ENCODE data around the gene CHRND.
"Not testable (repeated sequence)": the region's sequence is repeated elsewhere in the genome, so short reads cannot be mapped to it uniquely, and the experiment has no call there.

Gene CHRND

DNA sequence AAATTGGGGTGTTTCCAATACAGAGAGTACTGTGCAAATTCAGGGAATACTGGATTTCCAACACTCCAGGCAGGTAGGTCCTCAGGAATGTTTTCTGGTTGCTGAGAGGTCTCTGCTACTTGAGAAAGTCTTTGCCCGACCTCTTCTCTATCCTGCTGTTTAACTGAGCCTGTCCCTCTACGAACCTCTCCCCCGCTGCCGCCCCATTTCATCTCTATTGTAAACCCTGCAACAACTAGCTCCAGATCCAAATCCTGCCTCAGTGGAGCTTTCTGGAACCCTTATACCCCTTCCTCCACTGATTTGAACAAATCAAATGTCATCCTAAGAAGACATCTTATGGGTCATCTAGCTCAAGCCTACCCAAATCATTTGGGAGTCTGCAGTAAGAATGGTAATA lies 25.8 kb downstream of the CHRND start:
- Histone ChIP-seq H3K27me3 (ENCODE audit: insufficient read depth, low read length) (no peaks in the 10 kb centered on the region), H3K4me3 (ENCODE audit: low read length) (peak overlapping the region; percentile 87), H2AFZ (ENCODE audit: low read depth, low read length) (no peak overlapping the region), H3K4me1 (ENCODE audit: insufficient read depth, low read length) (peaks cover 9% of the 10 kb centered on the region), H3K9me3 (ENCODE audit: low read length) (peaks cover 17% of the 10 kb centered on the region), H3K36me3 (ENCODE audit: insufficient read depth, low read length) (peaks cover 39% of the 10 kb centered on the region)

DNA sequence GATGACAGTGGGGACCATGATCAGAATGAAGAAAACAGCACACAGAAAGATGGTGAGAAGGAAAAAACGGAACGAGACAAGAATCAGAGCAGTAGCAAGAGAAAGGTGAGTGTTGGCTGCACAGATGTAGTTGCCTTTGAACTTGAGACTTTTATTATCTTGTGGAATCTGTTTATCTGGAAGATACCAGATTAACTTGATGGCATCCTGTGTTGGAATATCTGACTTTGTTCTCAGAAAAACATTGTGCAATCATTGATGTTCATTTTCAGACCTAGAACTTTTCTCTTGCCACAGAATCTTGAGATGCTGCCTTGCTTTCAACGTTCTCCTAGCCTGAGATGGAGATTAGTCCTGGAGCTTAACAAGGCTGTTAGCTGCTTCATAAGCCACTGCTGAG lies 30.5 kb downstream of the CHRND start:
- H3K36me3 ChIP-seq (ENCODE audit: insufficient read depth, low read length): peaks cover 62% of the 10 kb centered on the region
- no peaks in the 10 kb centered on the region for H3K27me3 ChIP-seq (ENCODE audit: insufficient read depth, low read length)
- peaks cover 3% of the 10 kb centered on the region for H3K9me3 ChIP-seq (ENCODE audit: low read length)
- no peak overlapping the region for H2AFZ ChIP-seq (ENCODE audit: low read depth, low read length)
- no peak overlapping the region for H3K4me3 ChIP-seq (ENCODE audit: low read length)
- peaks cover 5% of the 10 kb centered on the region for H3K4me1 ChIP-seq (ENCODE audit: insufficient read depth, low read length)

DNA sequence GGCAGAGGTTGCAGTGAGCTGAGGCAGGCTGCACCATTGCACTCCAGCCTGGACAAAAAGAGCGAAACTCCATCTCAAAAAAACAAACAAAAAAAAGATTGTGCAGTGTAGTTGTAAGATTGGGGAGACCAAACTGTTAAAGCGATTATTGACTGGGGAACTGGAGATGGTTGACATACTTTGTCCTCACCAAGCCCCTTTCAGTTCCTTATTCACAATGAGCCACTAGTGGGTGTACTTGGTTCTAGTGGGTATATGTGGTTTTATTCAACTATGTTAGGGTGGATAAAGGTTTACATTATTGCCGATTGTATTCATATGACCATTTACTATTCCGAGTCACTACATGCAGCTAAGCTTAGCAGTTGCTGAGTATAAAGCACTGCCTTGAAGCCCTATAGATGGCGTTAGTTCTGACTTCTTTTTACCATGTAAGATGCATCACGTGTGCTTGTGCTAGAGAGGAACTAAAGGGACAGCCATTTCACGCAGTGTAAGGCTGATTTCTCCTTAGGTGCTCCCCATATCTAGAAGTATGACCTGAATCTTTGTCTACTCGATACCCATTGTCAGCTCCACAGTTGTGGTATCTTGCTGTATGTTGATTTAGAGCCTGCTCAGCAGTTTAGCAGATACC lies 36.7 kb downstream of the CHRND start:
- Histone ChIP-seq H3K27me3 (ENCODE audit: insufficient read depth, low read length) (no peaks in the 10 kb centered on the region), H2AFZ (ENCODE audit: low read depth, low read length) (no peak overlapping the region), H3K36me3 (ENCODE audit: insufficient read depth, low read length) (peaks cover 83% of the 10 kb centered on the region), H3K9me3 (ENCODE audit: low read length) (no peaks in the 10 kb centered on the region), H3K4me1 (ENCODE audit: insufficient read depth, low read length) (no peaks in the 10 kb centered on the region), H3K4me3 (ENCODE audit: low read length) (no peak overlapping the region)

DNA sequence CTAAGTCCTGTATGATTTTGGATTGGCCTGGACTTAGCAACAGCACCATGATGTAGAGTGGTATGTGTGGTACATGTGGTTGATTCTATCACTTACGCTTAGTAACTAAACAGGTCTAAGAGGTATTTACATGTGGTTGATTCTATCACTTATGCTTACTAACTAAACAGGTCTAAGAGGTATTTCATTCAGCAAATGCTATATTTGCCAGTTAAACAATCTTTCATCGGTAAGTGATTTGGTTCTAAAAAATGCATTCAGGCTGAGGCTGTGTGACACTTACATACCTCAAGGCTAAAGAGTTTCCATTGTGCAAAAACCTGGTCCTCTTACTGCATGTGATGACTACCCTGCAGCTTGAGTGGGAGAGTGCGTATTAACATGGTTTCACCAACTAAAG lies 37.6 kb downstream of the CHRND start:
- no peaks in the 10 kb centered on the region for H3K27me3 ChIP-seq (ENCODE audit: insufficient read depth, low read length)
- no peaks in the 10 kb centered on the region for H3K4me1 ChIP-seq (ENCODE audit: insufficient read depth, low read length)
- peaks cover 83% of the 10 kb centered on the region for H3K36me3 ChIP-seq (ENCODE audit: insufficient read depth, low read length)
- H3K9me3 ChIP-seq (ENCODE audit: low read length): no peaks in the 10 kb centered on the region
- H3K4me3 ChIP-seq (ENCODE audit: low read length): no peak overlapping the region
- H2AFZ ChIP-seq (ENCODE audit: low read depth, low read length): no peak overlapping the region

DNA sequence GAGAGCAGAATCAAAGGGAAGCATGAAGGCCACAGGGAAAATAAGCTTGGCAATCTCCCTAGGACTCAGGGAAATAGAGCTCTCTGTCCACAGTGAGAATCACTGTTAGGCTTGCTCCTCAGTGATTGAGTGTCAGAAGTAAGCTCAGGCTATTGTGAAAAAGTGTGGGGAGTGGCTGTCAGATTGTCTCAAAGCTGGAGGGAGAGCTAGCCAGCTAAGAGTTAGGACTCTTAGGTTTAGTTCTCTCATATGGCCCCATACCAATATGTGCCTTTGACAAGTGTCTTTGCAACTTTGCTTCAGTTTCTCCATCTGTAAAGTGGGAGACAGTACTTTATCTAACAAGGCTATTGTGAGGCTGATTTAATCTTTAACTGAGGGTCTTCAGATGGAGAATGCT lies 41.8 kb downstream of the CHRND start:
- Histone ChIP-seq H3K9me3 (ENCODE audit: low read length) (no peaks in the 10 kb centered on the region), H2AFZ (ENCODE audit: low read depth, low read length) (no peak overlapping the region), H3K36me3 (ENCODE audit: insufficient read depth, low read length) (peaks cover 87% of the 10 kb centered on the region), H3K27me3 (ENCODE audit: insufficient read depth, low read length) (no peaks in the 10 kb centered on the region), H3K4me1 (ENCODE audit: insufficient read depth, low read length) (peaks cover 2% of the 10 kb centered on the region), H3K4me3 (ENCODE audit: low read length) (no peak overlapping the region)

DNA sequence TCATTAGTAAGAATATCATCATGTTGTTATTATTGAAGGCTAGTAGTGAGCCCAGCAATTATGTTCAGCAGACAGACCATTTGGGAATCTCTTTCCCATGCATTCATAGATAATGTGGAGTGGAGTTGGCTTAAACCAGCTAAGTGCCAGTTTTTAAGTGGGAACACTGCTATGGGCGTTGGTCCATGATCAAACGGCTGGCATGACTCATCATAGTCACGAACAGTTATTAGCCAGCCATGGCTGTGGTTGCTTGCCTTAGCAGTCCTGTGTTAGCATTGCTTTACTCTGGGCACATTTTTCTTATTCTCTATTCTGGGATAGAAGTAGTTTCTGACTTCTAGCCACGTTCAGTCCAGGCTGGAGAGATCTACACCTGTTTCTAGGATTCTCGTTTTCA lies 42.2 kb downstream of the CHRND start:
- H2AFZ ChIP-seq (ENCODE audit: low read depth, low read length): no peak overlapping the region
- H3K36me3 ChIP-seq (ENCODE audit: insufficient read depth, low read length): peaks cover 83% of the 10 kb centered on the region
- no peaks in the 10 kb centered on the region for H3K9me3 ChIP-seq (ENCODE audit: low read length)
- no peaks in the 10 kb centered on the region for H3K27me3 ChIP-seq (ENCODE audit: insufficient read depth, low read length)
- H3K4me3 ChIP-seq (ENCODE audit: low read length): no peak overlapping the region
- peaks cover 2% of the 10 kb centered on the region for H3K4me1 ChIP-seq (ENCODE audit: insufficient read depth, low read length)

DNA sequence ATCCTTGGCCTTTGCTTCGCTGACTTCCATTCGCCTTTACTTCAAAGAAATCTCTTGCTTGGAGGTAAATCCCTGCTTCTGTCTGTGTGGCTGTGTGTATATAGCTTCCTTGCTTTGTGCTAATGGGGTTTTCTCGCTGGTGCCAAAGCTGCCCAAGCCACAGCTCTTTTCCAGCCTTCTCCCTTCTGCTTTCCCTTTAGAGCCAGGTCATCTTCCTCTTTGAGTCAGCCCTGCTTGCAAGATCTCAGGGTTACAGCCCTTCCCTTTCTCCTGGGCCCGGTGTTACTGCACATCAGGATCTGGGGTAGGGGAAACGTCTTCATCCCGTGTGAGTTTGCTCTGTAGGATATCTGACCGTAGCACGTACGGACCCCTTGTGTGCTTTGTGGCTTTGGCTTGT lies 43.6 kb downstream of the CHRND start:
- H3K27me3 ChIP-seq (ENCODE audit: insufficient read depth, low read length): no peaks in the 10 kb centered on the region
- peaks cover 7% of the 10 kb centered on the region for H3K4me1 ChIP-seq (ENCODE audit: insufficient read depth, low read length)
- H3K36me3 ChIP-seq (ENCODE audit: insufficient read depth, low read length): peaks cover 82% of the 10 kb centered on the region
- H2AFZ ChIP-seq (ENCODE audit: low read depth, low read length): no peak overlapping the region
- no peaks in the 10 kb centered on the region for H3K9me3 ChIP-seq (ENCODE audit: low read length)
- H3K4me3 ChIP-seq (ENCODE audit: low read length): no peak overlapping the region

DNA sequence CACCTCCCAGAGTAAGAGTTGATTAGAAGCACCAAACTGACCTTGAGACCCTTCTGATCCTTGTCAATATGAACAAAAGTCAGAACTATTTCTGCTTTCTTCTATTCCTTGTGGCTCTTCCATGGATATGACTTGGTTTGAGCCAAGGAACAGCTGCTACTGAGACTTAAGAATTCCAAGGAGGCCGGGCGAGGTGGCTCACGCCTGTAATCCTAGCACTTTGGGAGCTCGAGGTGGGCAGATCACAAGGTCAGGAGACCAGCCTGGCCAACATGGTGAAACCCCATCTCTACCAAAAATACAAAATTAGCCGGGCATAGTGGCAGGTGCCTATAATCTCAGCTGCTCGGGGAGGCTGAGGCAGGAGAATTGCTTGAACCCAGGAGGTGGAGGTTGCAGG lies 44.5 kb downstream of the CHRND start:
- H3K4me3 ChIP-seq (ENCODE audit: low read length); H3K9me3 ChIP-seq (ENCODE audit: low read length); H2AFZ ChIP-seq (ENCODE audit: low read depth, low read length); H3K27me3 ChIP-seq (ENCODE audit: insufficient read depth, low read length); H3K4me1 ChIP-seq (ENCODE audit: insufficient read depth, low read length): not testable (repeated sequence)
- peaks cover 82% of the 10 kb centered on the region for H3K36me3 ChIP-seq (ENCODE audit: insufficient read depth, low read length)

DNA sequence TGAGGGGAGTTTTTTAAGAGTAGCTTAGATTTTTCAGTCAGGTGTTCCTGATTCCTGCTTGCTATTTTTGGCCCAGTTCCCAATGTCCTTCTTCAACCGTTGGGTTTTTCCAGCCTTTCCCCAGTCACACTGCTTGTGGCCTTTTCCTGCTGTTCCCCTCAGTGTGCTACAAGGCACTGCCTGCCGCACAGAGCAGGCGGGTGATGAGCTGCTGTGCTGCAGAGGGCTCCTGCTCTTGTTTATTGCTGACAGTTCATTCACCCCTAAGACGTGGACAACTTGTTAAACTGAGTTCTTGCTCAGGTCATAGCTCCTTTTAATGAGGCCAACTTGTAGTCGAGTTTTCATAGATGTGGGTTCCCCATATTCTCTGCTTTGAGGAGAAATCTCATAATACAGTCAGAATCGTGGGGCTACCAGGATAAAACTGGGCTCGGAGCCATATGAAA lies 45.1 kb downstream of the CHRND start:
- Histone ChIP-seq H3K4me1 (ENCODE audit: insufficient read depth, low read length) (peaks cover 7% of the 10 kb centered on the region), H3K9me3 (ENCODE audit: low read length) (no peaks in the 10 kb centered on the region), H3K4me3 (ENCODE audit: low read length) (no peak overlapping the region), H2AFZ (ENCODE audit: low read depth, low read length) (no peak overlapping the region), H3K27me3 (ENCODE audit: insufficient read depth, low read length) (no peaks in the 10 kb centered on the region), H3K36me3 (ENCODE audit: insufficient read depth, low read length) (peaks cover 77% of the 10 kb centered on the region)

DNA sequence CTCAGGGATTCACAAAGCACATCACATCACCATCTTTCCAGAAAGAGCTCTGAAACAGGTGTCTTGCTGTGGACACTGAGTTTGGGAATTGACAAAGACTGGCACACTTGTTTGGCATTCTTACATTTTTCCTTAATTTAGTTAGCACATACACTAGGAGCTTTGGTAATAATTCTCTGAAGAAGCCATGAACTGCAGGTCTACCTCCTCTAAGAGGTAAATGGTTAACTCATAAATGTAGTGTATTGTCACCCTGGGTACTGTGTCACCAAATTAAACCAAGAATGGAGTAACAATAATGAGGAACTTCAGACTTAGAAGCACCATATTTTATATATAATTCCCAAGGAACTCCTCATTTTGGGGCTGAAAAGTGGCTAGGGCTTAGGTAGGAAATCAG lies 47.1 kb downstream of the CHRND start:
- H3K27me3 ChIP-seq (ENCODE audit: insufficient read depth, low read length): no peaks in the 10 kb centered on the region
- no peak overlapping the region for H2AFZ ChIP-seq (ENCODE audit: low read depth, low read length)
- peaks cover 63% of the 10 kb centered on the region for H3K36me3 ChIP-seq (ENCODE audit: insufficient read depth, low read length)
- no peak overlapping the region for H3K4me3 ChIP-seq (ENCODE audit: low read length)
- no peaks in the 10 kb centered on the region for H3K9me3 ChIP-seq (ENCODE audit: low read length)
- peaks cover 7% of the 10 kb centered on the region for H3K4me1 ChIP-seq (ENCODE audit: insufficient read depth, low read length)

DNA sequence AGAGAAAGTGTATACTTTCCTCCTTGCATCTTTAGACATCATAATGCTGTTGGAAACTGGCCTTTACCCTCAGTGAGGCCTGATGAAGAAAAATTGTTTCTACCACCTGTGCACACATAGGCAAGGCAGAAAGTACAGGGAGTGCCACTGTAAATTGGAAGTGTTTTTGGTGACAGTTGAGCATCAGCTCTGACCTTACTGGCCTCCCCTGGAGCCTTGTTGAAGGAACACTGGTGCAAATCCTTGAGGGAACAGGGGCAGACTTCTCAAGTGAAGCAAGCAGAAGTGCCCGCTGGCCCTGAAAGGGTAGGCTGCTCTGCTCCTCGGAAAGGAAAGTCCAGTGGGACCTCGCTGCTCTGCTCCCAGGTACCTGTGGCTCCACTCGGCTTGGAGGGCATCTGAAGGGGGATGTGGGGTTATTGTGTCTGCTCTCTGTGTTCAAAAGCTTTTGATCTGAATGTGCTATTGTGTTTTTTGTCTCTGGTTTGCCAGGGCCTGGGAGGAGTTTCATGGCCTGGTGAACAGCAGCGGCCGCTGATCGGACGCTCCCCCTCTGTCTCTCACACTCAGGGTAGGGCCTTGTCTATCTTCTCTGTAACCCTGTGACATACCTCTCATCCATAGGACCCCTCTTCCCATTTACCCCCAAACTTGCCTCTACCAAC lies 47.9 kb downstream of the CHRND start:
- H3K27me3 ChIP-seq (ENCODE audit: insufficient read depth, low read length): no peaks in the 10 kb centered on the region
- peaks cover 7% of the 10 kb centered on the region for H3K4me1 ChIP-seq (ENCODE audit: insufficient read depth, low read length)
- no peak overlapping the region for H2AFZ ChIP-seq (ENCODE audit: low read depth, low read length)
- no peak overlapping the region for H3K4me3 ChIP-seq (ENCODE audit: low read length)
- H3K36me3 ChIP-seq (ENCODE audit: insufficient read depth, low read length): peaks cover 58% of the 10 kb centered on the region
- H3K9me3 ChIP-seq (ENCODE audit: low read length): no peaks in the 10 kb centered on the region

DNA sequence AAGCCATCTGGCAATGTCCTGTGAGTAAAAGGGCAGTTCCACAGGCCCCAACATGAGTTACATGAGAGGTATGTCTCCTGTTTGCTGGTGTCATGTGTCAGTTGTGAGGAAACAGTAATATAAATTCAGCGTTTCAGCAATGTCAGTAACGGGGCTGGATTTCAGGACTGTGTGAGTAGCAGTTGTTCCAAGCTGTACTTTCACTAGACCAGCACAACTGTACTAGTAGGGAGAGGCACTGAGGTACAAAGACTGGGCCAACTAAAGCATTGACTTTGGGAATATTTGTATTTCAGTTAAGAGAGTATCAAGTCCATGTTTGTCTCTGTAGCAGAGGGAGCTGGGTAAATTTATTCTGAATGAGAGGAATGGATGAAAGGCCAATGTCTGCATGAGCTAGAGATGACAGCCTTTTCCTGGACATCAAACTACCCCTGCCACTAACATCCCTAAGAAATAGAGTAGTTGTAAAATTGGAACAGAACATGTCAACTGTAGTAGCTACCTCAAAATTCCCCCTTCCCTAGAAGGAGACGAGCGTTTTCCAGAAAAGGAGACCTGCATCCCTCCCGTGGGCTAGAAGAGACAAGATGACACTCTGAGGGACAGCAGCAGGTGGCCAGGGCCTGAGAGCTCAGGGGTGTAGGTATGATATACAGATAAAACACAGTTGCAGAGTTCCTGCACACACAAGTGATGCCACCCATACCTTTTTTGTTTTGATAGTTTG lies 48.9 kb downstream of the CHRND start:
- Histone ChIP-seq H3K36me3 (ENCODE audit: insufficient read depth, low read length) (peaks cover 49% of the 10 kb centered on the region), H3K4me1 (ENCODE audit: insufficient read depth, low read length) (peaks cover 6% of the 10 kb centered on the region), H3K4me3 (ENCODE audit: low read length) (no peak overlapping the region), H3K27me3 (ENCODE audit: insufficient read depth, low read length) (no peaks in the 10 kb centered on the region), H3K9me3 (ENCODE audit: low read length) (no peaks in the 10 kb centered on the region), H2AFZ (ENCODE audit: low read depth, low read length) (no peak overlapping the region)

DNA sequence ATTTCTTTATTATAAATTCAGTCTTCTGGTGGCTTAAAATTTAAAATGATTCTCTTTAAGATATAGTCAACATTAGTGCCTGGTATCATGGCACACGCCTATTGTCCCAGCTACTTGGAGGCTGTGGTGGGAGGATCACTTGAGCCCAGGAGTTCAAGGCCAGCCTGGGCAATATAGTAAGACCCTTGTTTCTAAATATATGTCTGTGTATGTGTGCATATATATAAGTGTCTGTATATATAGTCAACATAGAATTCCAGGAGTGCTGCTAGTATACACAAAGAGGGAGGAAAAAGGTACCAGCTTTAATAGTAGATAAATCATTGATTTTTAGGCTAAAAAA lies 49.4 kb downstream of the CHRND start:
- Histone ChIP-seq H3K36me3 (ENCODE audit: insufficient read depth, low read length) (peaks cover 47% of the 10 kb centered on the region), H3K4me3 (ENCODE audit: low read length) (no peak overlapping the region), H3K9me3 (ENCODE audit: low read length) (no peaks in the 10 kb centered on the region), H3K27me3 (ENCODE audit: insufficient read depth, low read length) (no peaks in the 10 kb centered on the region), H3K4me1 (ENCODE audit: insufficient read depth, low read length) (peaks cover 6% of the 10 kb centered on the region), H2AFZ (ENCODE audit: low read depth, low read length) (no peak overlapping the region)

All from neuron (in vitro differentiated cells).